HG03025 (cell line): ENCODE measurements around the gene JAML.

Source experiments
- ATAC-seq: cut with Tn5 transposase; IDR thresholded peaks from one replicate; pipeline ENCODE4 v1.9.1; 2021; ENCODE audit warnings: mild to moderate bottlenecking, moderate library complexity; ENCODE audit not compliant: unreplicated experiment, low FRiP score

Gene JAML

GRCh38 chr11:118149493-118149892 is 75.3 kb downstream of the JAML start:
- no peak for ATAC-seq

- ATAC-seq, result no peak
Observed at GRCh38 chr11:118148856-118149255, 76.0 kb downstream of the JAML start.

- ATAC-seq, result no peak
Observed at GRCh38 chr11:118148240-118148639, 76.6 kb downstream of the JAML start.

DNA sequence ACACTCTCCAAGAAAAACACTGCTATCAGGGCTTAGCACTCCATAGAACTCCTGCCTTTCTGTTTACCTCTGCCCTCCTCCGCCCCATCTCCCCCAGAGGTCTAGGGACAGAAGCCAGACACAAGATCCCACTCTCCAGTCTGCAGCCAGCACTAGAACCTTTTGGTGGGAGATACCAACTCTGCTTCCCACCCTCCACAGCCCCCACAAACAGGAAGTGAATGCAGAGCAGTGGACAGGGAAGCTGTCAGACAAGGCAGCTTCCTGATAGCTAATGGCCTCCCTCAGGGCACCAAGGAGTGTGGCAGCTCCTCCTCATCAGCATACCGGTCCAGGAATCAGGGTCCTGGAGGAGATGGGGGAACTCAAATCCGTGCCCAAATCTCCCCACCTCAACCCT is 77.3 kb downstream of the JAML start:
- no peak for ATAC-seq

DNA sequence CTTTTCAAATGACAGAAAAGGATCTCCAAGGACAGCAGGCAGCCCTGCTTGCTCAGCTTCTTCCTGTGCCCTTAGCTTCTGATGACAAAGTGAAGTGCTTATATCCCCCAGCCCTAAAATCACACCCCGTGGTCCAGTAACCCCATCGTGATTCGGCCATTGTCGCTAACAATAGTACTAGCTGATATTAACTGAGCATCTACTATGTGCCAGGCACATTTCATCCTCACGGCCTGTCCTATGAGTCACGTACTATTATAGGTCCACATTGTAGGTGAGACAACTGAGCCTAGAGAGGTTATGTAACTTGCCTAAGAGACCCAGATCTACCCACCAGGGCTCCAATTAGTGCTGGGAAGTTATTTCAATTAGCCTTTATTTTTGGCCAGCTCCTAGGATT is 78.3 kb downstream of the JAML start:
- no peak for ATAC-seq

DNA sequence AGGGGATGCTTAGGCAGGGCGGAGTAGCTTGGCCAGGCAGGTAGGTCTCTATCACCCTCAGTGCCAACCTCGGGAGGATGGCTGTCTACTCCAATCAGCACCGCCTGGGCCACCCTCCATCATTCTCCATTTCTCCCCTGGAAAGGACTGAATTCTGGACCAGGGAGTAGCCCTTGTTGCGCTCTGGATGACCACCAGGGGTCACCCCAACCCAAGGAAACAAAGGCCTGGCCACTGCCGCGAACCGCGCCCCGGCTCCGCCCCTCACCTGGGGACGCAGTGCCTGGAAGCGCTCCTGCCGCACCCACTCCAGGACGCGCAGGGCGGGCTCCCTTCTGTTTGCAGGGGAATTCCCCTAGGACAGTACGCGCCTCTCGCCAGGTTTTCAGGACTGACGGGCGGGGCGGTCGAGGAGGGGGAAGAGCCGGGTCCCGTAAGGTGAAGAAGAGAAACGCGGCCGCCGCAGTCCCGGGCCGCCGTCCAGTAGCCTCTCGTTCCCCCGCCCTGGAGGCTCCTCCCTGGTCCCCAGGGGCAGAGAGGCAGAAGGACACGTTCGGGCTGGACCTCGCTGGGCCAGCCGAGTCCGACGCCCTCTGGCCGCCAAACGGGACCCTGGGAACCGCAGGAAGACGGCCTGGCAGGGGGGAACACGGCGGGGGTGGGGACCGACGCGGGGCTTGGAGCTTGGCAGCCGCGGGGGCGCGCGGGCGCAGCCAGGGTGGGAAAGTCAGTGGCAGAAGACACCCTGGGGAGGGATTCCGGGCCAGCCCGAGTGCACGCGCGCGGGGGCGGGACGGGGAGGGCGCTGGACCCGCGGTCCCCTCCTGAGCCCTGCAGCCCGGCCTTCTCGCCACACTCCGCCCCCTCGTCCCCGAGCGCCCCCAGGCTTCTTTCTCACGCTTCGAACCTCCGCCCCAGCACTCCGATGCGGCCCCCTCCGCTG is 79.3 kb downstream of the JAML start:
- ATAC-seq, result peak; percentile 73

- ATAC-seq, result no peak
Observed at GRCh38 chr11:118144301-118145268, 80.2 kb downstream of the JAML start.
